ENCODE results near the gene LRRC38. TPM values are rescaled to one million over a fixed set of nuclear protein-coding genes. Genes with fewer than 3 reads are reported as not detected.
"Not testable (repeated sequence)": the region's sequence is repeated elsewhere in the genome, so short reads cannot be mapped to it uniquely, and the experiment has no call there.

LRRC38 gene
- total RNA-seq, 4 donors from 2014 or later: 0.23 TPM; not detected in 3

DNA sequence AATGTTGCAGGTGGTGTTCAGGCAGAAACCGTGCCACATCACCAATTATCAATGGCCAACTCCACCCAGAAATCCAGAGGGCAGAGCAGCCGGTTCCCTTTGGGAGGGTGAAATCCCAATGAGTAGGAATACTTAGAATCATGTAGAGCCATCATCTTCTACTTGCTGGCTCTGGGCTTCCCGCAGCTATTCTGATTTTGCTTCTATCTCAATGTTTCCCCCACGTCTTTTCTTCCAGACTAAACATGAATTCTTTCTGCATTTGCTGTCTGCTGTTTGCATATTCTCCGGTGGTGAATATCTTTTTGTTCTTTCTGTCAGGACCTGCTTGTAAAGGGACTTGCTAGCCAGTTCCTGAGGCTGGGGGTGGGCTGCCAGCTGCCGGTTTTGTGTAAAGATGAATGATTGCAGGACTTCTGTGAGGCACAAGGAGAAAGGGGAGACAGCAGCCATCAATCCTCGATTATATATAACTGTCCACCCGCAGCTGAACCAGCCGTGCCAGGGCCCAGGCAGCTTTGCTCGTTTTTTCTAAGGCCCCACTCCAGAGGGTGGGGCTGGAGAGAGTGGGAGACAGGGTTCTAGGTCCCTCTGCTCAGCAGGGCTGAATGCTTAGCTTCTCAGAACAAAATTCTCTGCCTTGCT, 70.3 kb downstream of the LRRC38 start:
- Histone ChIP-seq H3K27me3 (peaks cover 16% of the 10 kb centered on the region), H3K4me1 (no peaks in the 10 kb centered on the region), H3K27ac (no peak overlapping the region), H3K36me3 (no peaks in the 10 kb centered on the region), H3K9me3 (no peaks in the 10 kb centered on the region), H3K4me3 (no peak overlapping the region)
- ATAC-seq: no peak
- WGBS, 2 donors (ENCODE audit: low coverage in 1 of 2): 22 to 54% methylated on average over 4 to 8 of the region's 10 CpGs
- no peak for TF ChIP-seq EP300 (IDR thresholded peaks at IDR 0.05)
- TF ChIP-seq CTCF (IDR thresholded peaks at IDR 0.05): no peak
- no peak for TF ChIP-seq POLR2AphosphoS5 (IDR thresholded peaks at IDR 0.05)
- TF ChIP-seq POLR2A (IDR thresholded peaks at IDR 0.05): no peak

DNA sequence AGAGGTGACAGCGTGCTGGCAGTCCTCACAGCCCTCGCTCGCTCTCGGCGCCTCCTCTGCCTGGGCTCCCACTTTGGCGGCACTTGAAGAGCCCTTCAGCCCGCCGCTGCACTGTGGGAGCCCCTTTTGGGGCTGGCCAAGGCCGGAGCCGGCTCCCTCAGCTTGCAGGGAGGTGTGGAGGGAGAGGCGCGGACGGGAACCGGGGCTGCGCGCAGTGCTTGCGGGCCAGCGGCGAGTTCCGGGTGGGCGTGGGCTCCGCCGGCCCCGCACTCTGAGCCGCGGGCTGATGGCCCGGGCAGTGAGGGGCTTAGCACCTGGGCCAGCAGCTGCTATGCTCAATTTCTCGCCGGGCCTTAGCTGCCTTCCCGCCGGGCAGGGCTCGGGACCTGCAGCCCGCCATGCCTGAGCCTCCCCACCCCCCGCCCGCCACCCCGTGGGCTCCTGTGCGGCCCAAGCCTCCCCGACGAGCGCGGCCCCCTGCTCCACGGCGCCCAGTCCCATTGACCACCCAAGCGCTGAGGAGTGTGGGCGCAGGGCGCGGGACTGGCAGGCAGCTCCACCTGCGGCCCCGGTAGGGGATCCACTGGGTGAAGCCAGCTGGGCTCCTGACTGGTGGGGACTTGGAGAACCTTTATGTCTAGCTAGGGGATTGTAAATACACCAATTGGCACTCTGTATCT, 74.6 kb downstream of the LRRC38 start:
- not testable (repeated sequence) for ATAC-seq, H3K36me3 ChIP-seq, H3K9me3 ChIP-seq, H3K4me1 ChIP-seq, H3K27ac ChIP-seq, H3K4me3 ChIP-seq
- no CpG with 5 or more reads among the region's 49 CpGs for WGBS, 2 donors (ENCODE audit: low coverage in 1 of 2)
- peaks cover 20% of the 10 kb centered on the region for H3K27me3 ChIP-seq

GRCh38 chr1:13435458-13435857, 78.3 kb downstream of the LRRC38 start:
- Histone ChIP-seq H3K27me3 (peaks cover 44% of the 10 kb centered on the region), H3K4me3 (no peak overlapping the region), H3K27ac (no peak overlapping the region), H3K4me1 (no peaks in the 10 kb centered on the region), H3K36me3 (no peaks in the 10 kb centered on the region), H3K9me3 (peaks cover 0 to 3% (median 0%) of the 10 kb centered on the region in 3 donors)
- no peak for ATAC-seq
- TF ChIP-seq POLR2AphosphoS5 (IDR thresholded peaks at IDR 0.05) (no peak), CTCF (IDR thresholded peaks at IDR 0.05) (no peak), POLR2A (IDR thresholded peaks at IDR 0.05) (no peak), EP300 (IDR thresholded peaks at IDR 0.05) (no peak)
- WGBS, 2 donors (ENCODE audit: low coverage in 1 of 2): 67 to 100% methylated on average over 2 to 3 of the region's 3 CpGs

DNA sequence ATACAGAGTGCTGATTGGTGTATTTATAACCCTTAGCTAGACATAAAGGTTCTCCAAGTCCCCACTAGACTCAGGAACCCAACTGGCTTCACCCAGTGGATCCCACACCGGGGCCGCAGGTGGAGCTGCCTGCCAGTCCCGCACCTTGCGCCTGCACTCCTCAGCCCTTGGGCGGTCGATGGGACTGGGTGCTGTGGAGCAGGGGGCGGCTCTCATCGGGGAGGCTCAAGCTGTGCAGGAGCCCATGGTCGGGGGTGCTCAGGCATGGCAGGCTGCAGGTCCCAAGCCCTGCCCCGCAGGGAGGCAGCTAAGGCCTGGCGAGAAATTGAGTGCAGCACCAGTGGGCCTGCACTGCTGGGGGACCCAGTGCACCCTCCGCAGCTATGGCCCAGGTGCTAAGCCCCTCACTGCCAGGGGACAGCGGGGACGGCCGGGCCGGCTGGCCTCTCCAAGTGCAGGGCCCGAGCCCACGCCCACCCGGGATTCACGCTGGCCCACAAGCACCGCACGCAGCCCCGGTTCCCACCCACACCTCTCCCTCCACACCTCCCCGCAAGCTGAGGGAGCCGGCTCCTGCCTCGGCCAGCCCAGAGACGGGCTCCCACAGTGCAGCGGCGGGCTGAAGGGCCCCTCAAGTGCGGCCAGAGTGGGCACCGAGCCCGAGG, 80.0 kb downstream of the LRRC38 start:
- peaks cover 46% of the 10 kb centered on the region for H3K27me3 ChIP-seq
- not testable (repeated sequence) for H3K36me3 ChIP-seq, H3K4me1 ChIP-seq, ATAC-seq, H3K27ac ChIP-seq, H3K4me3 ChIP-seq, H3K9me3 ChIP-seq
- 92% methylated on average over 4 of the region's 32 CpGs; no CpG with 5 or more reads in 1 of the 2 donors for WGBS, 2 donors (ENCODE audit: low coverage in 1 of 2)

DNA sequence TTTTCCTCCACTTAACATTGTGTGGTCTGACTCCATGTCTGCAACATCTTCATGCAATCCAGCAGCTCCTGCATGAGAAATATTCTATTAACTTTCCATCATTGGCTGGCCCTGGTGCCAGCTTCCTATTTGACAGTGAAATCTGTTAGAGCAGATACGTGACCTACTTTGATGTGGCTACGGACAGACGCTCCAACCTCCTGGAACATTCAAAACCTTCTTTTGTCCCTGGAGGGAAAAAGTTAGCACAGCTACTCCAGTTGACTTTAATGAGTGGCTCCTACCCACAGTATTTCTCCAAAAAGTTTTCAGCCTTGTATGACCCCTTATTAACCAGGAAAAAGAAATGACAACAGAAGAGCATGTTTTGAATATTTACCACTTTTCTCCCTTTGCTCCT, 81.6 kb downstream of the LRRC38 start:
- 36% methylated on average over 3 of the region's 3 CpGs; no CpG with 5 or more reads in 1 of the 2 donors for WGBS, 2 donors (ENCODE audit: low coverage in 1 of 2)
- ATAC-seq: no peak
- H3K27me3 ChIP-seq: peaks cover 62% of the 10 kb centered on the region

More for the DNA sequence above, 81.6 kb downstream of the LRRC38 start:
- H3K9me3 ChIP-seq: peaks cover 0 to 10% (median 0%) of the 10 kb centered on the region in 3 donors
- TF ChIP-seq CTCF (IDR thresholded peaks at IDR 0.05): no peak
- TF ChIP-seq EP300 (IDR thresholded peaks at IDR 0.05): no peak
- TF ChIP-seq POLR2AphosphoS5 (IDR thresholded peaks at IDR 0.05): no peak
- TF ChIP-seq POLR2A (IDR thresholded peaks at IDR 0.05): no peak
- no peak overlapping the region for H3K4me3 ChIP-seq
- no peaks in the 10 kb centered on the region for H3K36me3 ChIP-seq
- no peaks in the 10 kb centered on the region for H3K4me1 ChIP-seq
- H3K27ac ChIP-seq: no peak overlapping the region
